Measurements from ENCODE around the gene GCHFR. TPM values are rescaled to one million over a fixed set of nuclear protein-coding genes. Genes with fewer than 3 reads are reported as not detected.
A peak's percentile ranks its signal among the peaks of the same experiment; 100 is the strongest.

The GCHFR gene
- total RNA-seq, 2 donors from 2014 or later: 39.5 to 42.5 TPM

GRCh38 chr15:40776537-40777141 lies 12.8 kb downstream of the GCHFR start:
- intact Hi-C loops (cut with DNase I): no loop called here
- H3K27me3 ChIP-seq: no peaks in the 10 kb centered on the region
- H3K9ac ChIP-seq (ENCODE audit: low read depth in 2 of 2, low read length in 2 of 2): no peak overlapping the region
- H3K4me1 ChIP-seq: no peaks in the 10 kb centered on the region
- peaks cover 16% of the 10 kb centered on the region for H3K36me3 ChIP-seq
- DNase-seq: no peak
- H3K4me3 ChIP-seq: no peak overlapping the region
- H3K9me3 ChIP-seq: no peaks in the 10 kb centered on the region
- no peak for TF ChIP-seq CTCF (IDR thresholded peaks at IDR 0.05)
- no peak overlapping the region for H3K27ac ChIP-seq

- H3K4me1 ChIP-seq: peaks cover 7% of the 10 kb centered on the region
- intact Hi-C loops (cut with DNase I): loop anchor here (2.0 to 10.0 kb wide), 2 partner anchors 36 to 112 kb away; partner anchors contain the start of gene VPS18
Observed at GRCh38 chr15:40782609-40783227, 18.9 kb downstream of the GCHFR start.

GRCh38 chr15:40785164-40785563 lies 21.3 kb downstream of the GCHFR start:
- no peaks in the 10 kb centered on the region for H3K27me3 ChIP-seq
- intact Hi-C loops (cut with DNase I): loop anchor here (10.0 kb wide), 1 partner anchor 110 kb away; the partner anchor contains the start of gene VPS18
- peak overlapping the region in 1 of 2 donors; percentile 36 for H3K9ac ChIP-seq (ENCODE audit: low read depth in 2 of 2, low read length in 2 of 2)
- no peak for TF ChIP-seq CTCF (IDR thresholded peaks at IDR 0.05)
- peak overlapping the region; percentile 79 for H3K27ac ChIP-seq
- H3K4me1 ChIP-seq: peaks cover 10% of the 10 kb centered on the region
- H3K36me3 ChIP-seq: no peaks in the 10 kb centered on the region
- H3K9me3 ChIP-seq: no peaks in the 10 kb centered on the region
- no peak for DNase-seq
- no peak overlapping the region for H3K4me3 ChIP-seq

More at GRCh38 chr15:40782609-40783227, 18.9 kb downstream of the GCHFR start:
- H3K4me3 ChIP-seq: no peak overlapping the region
- H3K36me3 ChIP-seq: peaks cover 6% of the 10 kb centered on the region
- no peaks in the 10 kb centered on the region for H3K9me3 ChIP-seq
- no peak overlapping the region for H3K27ac ChIP-seq
- TF ChIP-seq CTCF (IDR thresholded peaks at IDR 0.05): peak; percentile 72
- peak; percentile 83 for DNase-seq
- H3K9ac ChIP-seq (ENCODE audit: low read depth in 2 of 2, low read length in 2 of 2): no peak overlapping the region
- no peaks in the 10 kb centered on the region for H3K27me3 ChIP-seq

GRCh38 chr15:40785814-40786213 lies 21.9 kb downstream of the GCHFR start:
- no peaks in the 10 kb centered on the region for H3K9me3 ChIP-seq
- TF ChIP-seq CTCF (IDR thresholded peaks at IDR 0.05): no peak
- no peaks in the 10 kb centered on the region for H3K27me3 ChIP-seq
- peaks cover 10% of the 10 kb centered on the region for H3K4me1 ChIP-seq
- peak overlapping the region in 1 of 2 donors; percentile 36 for H3K9ac ChIP-seq (ENCODE audit: low read depth in 2 of 2, low read length in 2 of 2)
- intact Hi-C loops (cut with DNase I): loop anchor here (10.0 kb wide), 1 partner anchor 109 kb away; the partner anchor contains the start of gene VPS18
- DNase-seq: no peak
- peak overlapping the region; percentile 79 for H3K27ac ChIP-seq
- no peaks in the 10 kb centered on the region for H3K36me3 ChIP-seq
- H3K4me3 ChIP-seq: no peak overlapping the region

GRCh38 chr15:40787344-40787841 lies 23.5 kb downstream of the GCHFR start:
- DNase-seq: peak; percentile 88
- Histone ChIP-seq H3K9me3 (no peaks in the 10 kb centered on the region), H3K9ac (ENCODE audit: low read depth in 2 of 2, low read length in 2 of 2) (peak overlapping the region in 1 of 2 donors; percentile 76), H3K36me3 (no peaks in the 10 kb centered on the region), H3K27me3 (no peaks in the 10 kb centered on the region), H3K27ac (peak overlapping the region; percentile 79), H3K4me1 (peaks cover 10% of the 10 kb centered on the region), H3K4me3 (no peak overlapping the region)
- intact Hi-C loops (cut with DNase I): loop anchor here (10.0 kb wide), 1 partner anchor 107 kb away; the partner anchor contains the start of gene VPS18
- TF ChIP-seq CTCF (IDR thresholded peaks at IDR 0.05): no peak

Measured in colonic mucosa (tissue), 4 donors.